Uterus (tissue), 2 donors: ENCODE measurements around the gene CYP2W1.

Source experiments
- CTCF ChIP-seq, 4 experiments: fragments of 200-600 bp in 2 of 4; fragments of 450-650 bp in 2 of 4; sonication (generic) in 2 of 4; IDR thresholded peaks; one replicate each; pipeline ENCODE4 v1.5.1; 2016 to 2019; ENCODE audit warnings: antibody characterized with exemption in 4 of 4, mild to moderate bottlenecking in 2 of 4, moderate library complexity in 1 of 4
- POLR2A ChIP-seq, 2 donors: fragments of 450-650 bp; IDR thresholded peaks; one replicate each; pipeline ENCODE4 v1.6.1; 2016; ENCODE audit warnings: antibody characterized with exemption in 2 of 2, mild to moderate bottlenecking in 1 of 2, moderate library complexity in 1 of 2

DNA sequence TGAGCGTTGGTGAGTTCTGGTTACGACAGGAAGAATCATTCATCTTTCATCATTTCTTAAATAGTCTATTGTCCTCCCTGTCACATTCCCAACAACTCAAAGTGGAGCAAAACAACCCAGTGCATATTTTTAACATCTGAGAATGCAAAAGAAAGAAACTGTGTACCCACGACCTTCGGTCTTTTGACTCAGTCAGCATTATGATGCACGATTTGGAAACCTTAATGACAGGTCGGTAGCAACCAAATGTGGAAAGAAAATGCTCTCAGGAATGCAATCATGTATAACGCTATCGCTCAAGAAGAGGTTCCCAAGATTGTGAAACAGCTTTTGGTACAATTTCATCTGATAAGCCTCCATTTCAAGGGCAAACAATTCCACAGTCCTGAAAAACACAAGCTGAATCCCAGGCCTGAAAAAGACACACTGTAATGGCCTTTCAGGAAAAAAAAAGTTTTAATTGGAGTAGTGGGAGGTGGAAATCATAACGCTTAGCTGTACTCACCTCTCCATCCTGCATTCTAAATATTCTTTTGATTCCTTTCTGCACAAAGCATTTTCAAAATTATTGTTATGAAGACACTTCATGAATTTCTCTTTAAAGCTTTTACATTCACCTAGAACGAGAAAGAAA is 10.2 kb upstream of the CYP2W1 start:
- TF ChIP-seq CTCF (IDR thresholded peaks at IDR 0.05) (no peak), POLR2A (IDR thresholded peaks at IDR 0.05) (no peak)
